Liver (tissue), 9 donors: Measurements from ENCODE around the gene WDR7. TPM values are rescaled to one million over a fixed set of nuclear protein-coding genes. Genes with fewer than 3 reads are reported as not detected.

Experiments used
- DNase-seq: peaks from one replicate; pipeline ENCODE4 v3.0.0-alpha.2; 2017; ENCODE audit warnings: low spot score
- H3K27ac ChIP-seq, 2 donors: one replicate each; pipeline ENCODE4 v1.7.0; 2013; ENCODE audit warnings: inconsistent platforms in 2 of 2, low read length in 2 of 2, control low read depth in 1 of 2, low read depth in 1 of 2, mild to moderate bottlenecking in 1 of 2
- H3K27me3 ChIP-seq, 4 donors: one replicate each; pipeline versions ENCODE4 v1.6.1 to v1.7.0; 2013; ENCODE audit warnings: low read length in 3 of 4, inconsistent platforms in 1 of 4, mild to moderate bottlenecking in 1 of 4, moderate library complexity in 1 of 4; ENCODE audit not compliant: control insufficient read depth in 4 of 4, insufficient read depth in 4 of 4
- H3K36me3 ChIP-seq, 4 donors: one replicate each; pipeline versions ENCODE4 v1.6.1 to v1.7.0; 2013; ENCODE audit warnings: low read length in 3 of 4, mild to moderate bottlenecking in 3 of 4, low read depth in 1 of 4, moderate library complexity in 1 of 4; ENCODE audit not compliant: control insufficient read depth in 4 of 4, insufficient read depth in 3 of 4
- H3K4me1 ChIP-seq, 4 donors: one replicate each; pipeline versions ENCODE4 v1.6.1 to v1.7.0; 2013; ENCODE audit warnings: low read length in 3 of 4, mild to moderate bottlenecking in 3 of 4, moderate library complexity in 1 of 4; ENCODE audit not compliant: control insufficient read depth in 4 of 4, insufficient read depth in 4 of 4
- H3K4me3 ChIP-seq, 3 donors: one replicate each; pipeline versions ENCODE4 v1.6.1 to v1.7.0; 2013; ENCODE audit warnings: low read length in 3 of 3, control low read depth in 1 of 3, low read depth in 1 of 3, mild to moderate bottlenecking in 1 of 3
- H3K9ac ChIP-seq, 2 donors: one replicate each; pipeline ENCODE4 v1.7.0; 2013; ENCODE audit warnings: low read length in 2 of 2, mild to moderate bottlenecking in 2 of 2, moderate library complexity in 2 of 2, control low read depth in 1 of 2, low read depth in 1 of 2
- H3K9me3 ChIP-seq, 4 donors: one replicate each; pipeline versions ENCODE4 v1.6.1 to v1.7.0; 2013; ENCODE audit warnings: low read length in 3 of 4; ENCODE audit not compliant: control insufficient read depth in 4 of 4
- ATF3 ChIP-seq: IDR thresholded peaks from 2 replicates; pipeline ENCODE4 v1.6.1; 2016; ENCODE audit warnings: antibody characterized with exemption
- CTCF ChIP-seq: fragments of 150-350 bp; IDR thresholded peaks from 2 replicates; pipeline ENCODE4 v1.5.1; 2017; ENCODE audit warnings: improper control_type of control experiment, low read depth, low read length; ENCODE audit not compliant: missing input control
- EGR1 ChIP-seq, 2 donors: IDR thresholded peaks; 2 replicates each; pipeline ENCODE4 v1.6.1; 2016 to 2018; ENCODE audit warnings: antibody characterized with exemption in 2 of 2, low read depth in 2 of 2
- FOXA1 ChIP-seq: IDR thresholded peaks from 2 replicates; pipeline ENCODE4 v1.6.1; 2016; ENCODE audit warnings: antibody characterized with exemption
- FOXA2 ChIP-seq: IDR thresholded peaks from 2 replicates; pipeline ENCODE4 v1.6.1; 2016; ENCODE audit warnings: antibody characterized with exemption
- GABPA ChIP-seq, 2 donors: IDR thresholded peaks in 1 of 2; conservative IDR thresholded peaks in 1 of 2; 2 replicates each; pipeline ENCODE4 v1.6.1; 2016; ENCODE audit warnings: antibody characterized with exemption in 2 of 2, mild to moderate bottlenecking in 1 of 2, moderate library complexity in 1 of 2
- HNF4A ChIP-seq, 2 donors: conservative IDR thresholded peaks; 2 replicates each; pipeline ENCODE4 v1.6.1; 2016; ENCODE audit warnings: antibody characterized with exemption in 2 of 2, mild to moderate bottlenecking in 2 of 2
- HNF4G ChIP-seq: IDR thresholded peaks from 2 replicates; pipeline ENCODE4 v1.6.1; 2016; ENCODE audit warnings: antibody characterized with exemption
- JUND ChIP-seq, 2 donors: IDR thresholded peaks; 2 replicates each; pipeline ENCODE4 v1.6.1; 2016; ENCODE audit warnings: antibody characterized with exemption in 2 of 2
- MAX ChIP-seq: IDR thresholded peaks from 2 replicates; pipeline ENCODE4 v1.6.1; 2016; ENCODE audit warnings: antibody characterized with exemption
- NR2F2 ChIP-seq: IDR thresholded peaks from 2 replicates; pipeline ENCODE4 v1.6.1; 2016; ENCODE audit warnings: antibody characterized with exemption
- RAD21 ChIP-seq, 2 donors: IDR thresholded peaks; 2 replicates each; pipeline ENCODE4 v1.6.1; 2016; ENCODE audit warnings: antibody characterized with exemption in 2 of 2, mild to moderate bottlenecking in 2 of 2
- REST ChIP-seq: IDR thresholded peaks from 2 replicates; pipeline ENCODE4 v1.6.1; 2016; ENCODE audit warnings: antibody characterized with exemption, mild to moderate bottlenecking
- RXRA ChIP-seq, 2 donors: IDR thresholded peaks; 2 replicates each; pipeline ENCODE4 v1.6.1; 2017 to 2018; ENCODE audit warnings: antibody characterized with exemption in 2 of 2, mild to moderate bottlenecking in 1 of 2
- SP1 ChIP-seq: IDR thresholded peaks from 2 replicates; pipeline ENCODE4 v1.6.1; 2018; ENCODE audit warnings: antibody characterized with exemption, mild to moderate bottlenecking
- TAF1 ChIP-seq: conservative IDR thresholded peaks from 2 replicates; pipeline ENCODE4 v1.6.1; 2016; ENCODE audit warnings: antibody characterized with exemption, mild to moderate bottlenecking
- YY1 ChIP-seq: IDR thresholded peaks from 2 replicates; pipeline ENCODE4 v1.6.1; 2016; ENCODE audit warnings: antibody characterized with exemption, mild to moderate bottlenecking
- ZBTB33 ChIP-seq: IDR thresholded peaks from 2 replicates; pipeline ENCODE4 v1.6.1; 2016; ENCODE audit warnings: antibody characterized with exemption
- WGBS: extraction: QIAGEN DNeasy Blood & Tissue Kit; methylation state at CpG from one replicate; pipeline ENCODE4 v1.1.7; 2013; 5-methylcytosine and 5-hydroxymethylcytosine counted together
- polyA plus RNA-seq, 2 donors: library from polyadenylated mRNA; stranded (reverse) in 1 of 2; unstranded in 1 of 2; fragments of 200-250 nt in 1 of 2; fragments of >200 nt in 1 of 2; fragmentation: Nextera tagmentation in 1 of 2; extraction: Ambion mirVana in 1 of 2; gene quantifications; one replicate each; pipeline versions ENCODE4 v1.2.1 to v1.2.3, GENCODE V29; 2013 to 2015
- total RNA-seq, 2 donors: library from RNA; depleted of rRNA; stranded (reverse); fragments of >200 nt; gene quantifications; one replicate each; pipeline ENCODE4 v1.2.3, GENCODE V29; 2014
- donor health status: healthy.
- donor health status: healthy.
- donor health status: healthy.
- donor health status: healthy.
- donor health status: healthy.

Gene WDR7
- total and polyA plus RNA-seq, 4 donors, result 4.5 to 26.6 (median 13.2) TPM

- WGBS, result 85% methylated on average over 7 of the region's 7 CpGs
- no peaks in the 10 kb centered on the region for H3K9me3 ChIP-seq
- peaks cover 0 to 5% (median 2%) of the 10 kb centered on the region in 4 donors for H3K4me1 ChIP-seq
- no peak for DNase-seq
- H3K4me3 ChIP-seq, result no peak overlapping the region
- H3K9ac ChIP-seq, result no peak overlapping the region
- H3K27me3 ChIP-seq, result no peaks in the 10 kb centered on the region
- no peak overlapping the region for H3K27ac ChIP-seq
- TF ChIP-seq GABPA (IDR thresholded peaks at IDR 0.05 in 1 of 2, conservative IDR thresholded peaks at IDR 0.05 in 1 of 2) (no peak), RXRA (IDR thresholded peaks at IDR 0.05) (peak; percentile 38 to 41), HNF4G (peak; percentile 39), CTCF (no peak), NR2F2 (no peak), ATF3 (peak; percentile 79), EGR1 (IDR thresholded peaks at IDR 0.05; ENCODE audit: low read depth in 2 of 2) (no peak), FOXA2 (peak; percentile 89), SP1 (peak; percentile 35), RAD21 (IDR thresholded peaks at IDR 0.05) (peak in 1 of 2 donors; percentile 43), FOXA1 (peak; percentile 63), JUND (IDR thresholded peaks at IDR 0.05) (no peak), MAX (no peak), TAF1 (no peak), REST (peak; percentile 17), YY1 (peak; percentile 49), ZBTB33 (no peak), HNF4A (conservative IDR thresholded peaks at IDR 0.05) (peak; percentile 71 to 77)
- no peaks in the 10 kb centered on the region for H3K36me3 ChIP-seq
These were observed 249.3 kb downstream of the WDR7 start for GRCh38 chr18:56900195-56901094.
